Keratinocyte (primary cell): Measurements from ENCODE around the gene PCGF5. TPM values are rescaled to one million over a fixed set of nuclear protein-coding genes. Genes with fewer than 3 reads are reported as not detected.

Experiments used
- DNase-seq: peaks from one replicate; pipeline ENCODE4 v3.0.0-alpha.2; 2011; ENCODE audit warnings: low read depth, missing footprints, low spot score
- FAIRE-seq: peaks from 2 replicates; lab custom pipeline; 2011; peaks lifted over from hg19 to GRCh38; lab: Jason Lieb, UNC
- H2AFZ ChIP-seq: 2 replicates; pipeline ENCODE4 v1.6.0; 2012; ENCODE audit warnings: low read length, control low read depth, inconsistent platforms; ENCODE audit not compliant: control insufficient read depth
- H3K27ac ChIP-seq: 2 replicates; pipeline ENCODE4 v1.5.1; 2011; ENCODE audit warnings: low read length; ENCODE audit not compliant: control insufficient read depth, insufficient read depth
- H3K27me3 ChIP-seq: 3 replicates; pipeline ENCODE4 v1.6.0; 2011; ENCODE audit warnings: low read length; ENCODE audit not compliant: control insufficient read depth, insufficient read depth; ENCODE audit errors: extremely low read depth
- H3K36me3 ChIP-seq, 2 experiments: 2 replicates in 1 of 2; 3 replicates in 1 of 2; pipeline ENCODE4 v1.5.1; 2011; ENCODE audit warnings: low read length in 2 of 2, mild to moderate bottlenecking in 1 of 2; ENCODE audit not compliant: control insufficient read depth in 2 of 2, insufficient read depth in 2 of 2; ENCODE audit errors: extremely low read depth in 1 of 2
- H3K4me1 ChIP-seq: 3 replicates; pipeline ENCODE4 v1.5.1; 2011; ENCODE audit warnings: low read length; ENCODE audit not compliant: control insufficient read depth, insufficient read depth; ENCODE audit errors: extremely low read depth
- H3K4me2 ChIP-seq: 3 replicates; pipeline ENCODE4 v1.6.0; 2011; ENCODE audit warnings: low read depth, low read length; ENCODE audit not compliant: control insufficient read depth, insufficient read depth; ENCODE audit errors: extremely low read depth
- H3K4me3 ChIP-seq, 3 experiments: fragments of 200-600 bp in 1 of 3; sonication (generic) in 1 of 3; 2 replicates in 2 of 3; 3 replicates in 1 of 3; pipeline ENCODE4 v1.5.1; 2011 to 2016; ENCODE audit warnings: low read length in 3 of 3, mild to moderate bottlenecking in 3 of 3, control low read depth in 2 of 3, inconsistent platforms in 1 of 3, low read depth in 1 of 3, mixed read lengths in 1 of 3, mixed run types in 1 of 3, moderate library complexity in 1 of 3; ENCODE audit not compliant: control insufficient read depth in 2 of 3, insufficient read depth in 2 of 3; ENCODE audit errors: extremely low read depth in 1 of 3
- H3K79me2 ChIP-seq: 2 replicates; pipeline ENCODE4 v1.6.0; 2012; ENCODE audit warnings: low read length; ENCODE audit not compliant: control insufficient read depth, insufficient read depth
- H3K9ac ChIP-seq: 3 replicates; pipeline ENCODE4 v1.6.0; 2011; ENCODE audit warnings: low read length; ENCODE audit not compliant: control insufficient read depth, insufficient read depth; ENCODE audit errors: extremely low read depth
- H3K9me1 ChIP-seq: 3 replicates; pipeline ENCODE4 v1.6.0; 2011; ENCODE audit warnings: low read length; ENCODE audit not compliant: control insufficient read depth, insufficient read depth; ENCODE audit errors: extremely low read depth
- H3K9me3 ChIP-seq: 2 replicates; pipeline ENCODE4 v1.5.1; 2012; ENCODE audit warnings: low read depth, low read length; ENCODE audit not compliant: control insufficient read depth
- H4K20me1 ChIP-seq: 3 replicates; pipeline ENCODE4 v1.6.0; 2011; ENCODE audit warnings: low read length; ENCODE audit not compliant: control insufficient read depth, insufficient read depth; ENCODE audit errors: extremely low read depth
- EZH2 ChIP-seq: IDR thresholded peaks from one replicate; pipeline ENCODE4 v1.6.1; 2012; ENCODE audit warnings: inconsistent platforms, mild to moderate bottlenecking, low read length, moderate library complexity
- dilution Hi-C: fragments of 300-500 bp; cut with MboI; formaldehyde crosslinking; loops from one replicate; pipeline ENCODE4 v1.7.0; 2020; ENCODE audit warnings: low sequenced_read_pairs; ENCODE audit not compliant: extremely low pct_ligation_motif_present
- polyA plus RNA-seq, 5 experiments: library from polyadenylated mRNA; depleted of rRNA in 3 of 5; stranded (reverse) in 3 of 5; stranded (forward) in 1 of 5; unstranded in 1 of 5; fragments of >200 nt; gene quantifications; 1 replicate in 1 of 5; 2 replicates in 3 of 5; 3 replicates in 1 of 5; pipeline versions ENCODE4 v1.2.1 to v1.2.3, GENCODE V29; 2011 to 2012; ENCODE audit warnings: missing spikeins in 2 of 5, low read depth in 1 of 5, low replicate concordance in 1 of 5
- TF ChIP-seq, protein P1 (sequence below), 3 experiments: IDR thresholded peaks in 1 of 3; conservative IDR thresholded peaks in 1 of 3; optimal IDR thresholded peaks in 1 of 3; 2 replicates in 2 of 3; 3 replicates in 1 of 3; pipeline versions ENCODE3 to v1.5.1; 2011; ENCODE audit warnings: low read length in 3 of 3, mild to moderate bottlenecking in 3 of 3, moderate library complexity in 2 of 3, control low read depth in 1 of 3, inconsistent platforms in 1 of 3; ENCODE audit not compliant: insufficient read depth in 2 of 3; ENCODE audit errors: extremely low read depth in 1 of 3

PCGF5 gene
- polyA plus RNA-seq, 1 donor (not counting 4 experiments of a cell fraction or from before 2014, with no cell fraction given), result 13.9 TPM

DNA sequence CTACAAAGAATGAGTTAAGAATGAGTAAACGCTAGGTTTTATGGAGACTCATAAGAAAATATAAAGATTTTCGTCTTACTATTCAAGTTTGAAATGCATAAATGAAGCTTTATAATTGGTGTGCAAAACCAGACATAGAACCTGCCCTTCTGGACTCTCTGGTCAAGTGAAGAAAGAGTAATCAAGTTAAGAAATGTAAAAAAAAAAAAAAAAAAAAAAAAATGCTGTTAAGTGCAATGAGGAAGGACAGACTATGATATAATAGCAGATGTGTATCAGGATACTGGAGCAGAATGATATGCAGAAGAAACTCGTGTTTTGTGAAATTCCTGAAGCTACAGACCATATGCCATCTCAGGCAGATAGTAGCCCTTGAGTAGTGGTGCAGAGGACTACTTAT, 5.6 kb downstream of the PCGF5 start:
- Histone ChIP-seq H3K4me3 (no peak overlapping the region), H2AFZ (no peak overlapping the region), H3K27me3 (no peaks in the 10 kb centered on the region), H3K79me2 (no peaks in the 10 kb centered on the region), H3K4me1 (peaks cover 6% of the 10 kb centered on the region), H4K20me1 (no peaks in the 10 kb centered on the region), H3K36me3 (peaks cover 0 to 3% of the 10 kb centered on the region in 2 experiments), H3K9me3 (no peaks in the 10 kb centered on the region), H3K9me1 (no peaks in the 10 kb centered on the region), H3K9ac (no peak overlapping the region), H3K27ac (no peak overlapping the region), H3K4me2 (no peak overlapping the region)
- DNase-seq, result no peak
- FAIRE-seq, result no peak
- dilution Hi-C loops, result no loop called here
- TF ChIP-seq, protein P1, sequence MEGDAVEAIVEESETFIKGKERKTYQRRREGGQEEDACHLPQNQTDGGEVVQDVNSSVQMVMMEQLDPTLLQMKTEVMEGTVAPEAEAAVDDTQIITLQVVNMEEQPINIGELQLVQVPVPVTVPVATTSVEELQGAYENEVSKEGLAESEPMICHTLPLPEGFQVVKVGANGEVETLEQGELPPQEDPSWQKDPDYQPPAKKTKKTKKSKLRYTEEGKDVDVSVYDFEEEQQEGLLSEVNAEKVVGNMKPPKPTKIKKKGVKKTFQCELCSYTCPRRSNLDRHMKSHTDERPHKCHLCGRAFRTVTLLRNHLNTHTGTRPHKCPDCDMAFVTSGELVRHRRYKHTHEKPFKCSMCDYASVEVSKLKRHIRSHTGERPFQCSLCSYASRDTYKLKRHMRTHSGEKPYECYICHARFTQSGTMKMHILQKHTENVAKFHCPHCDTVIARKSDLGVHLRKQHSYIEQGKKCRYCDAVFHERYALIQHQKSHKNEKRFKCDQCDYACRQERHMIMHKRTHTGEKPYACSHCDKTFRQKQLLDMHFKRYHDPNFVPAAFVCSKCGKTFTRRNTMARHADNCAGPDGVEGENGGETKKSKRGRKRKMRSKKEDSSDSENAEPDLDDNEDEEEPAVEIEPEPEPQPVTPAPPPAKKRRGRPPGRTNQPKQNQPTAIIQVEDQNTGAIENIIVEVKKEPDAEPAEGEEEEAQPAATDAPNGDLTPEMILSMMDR (optimal IDR thresholded peaks at IDR 0.05 in 1 of 3, IDR thresholded peaks at IDR 0.05 in 1 of 3, conservative IDR thresholded peaks at IDR 0.05 in 1 of 3; ENCODE audit: extremely low read depth in 1 of 3, insufficient read depth in 2 of 3, low read length in 3 of 3), result no peak
- no peak for TF ChIP-seq EZH2

DNA sequence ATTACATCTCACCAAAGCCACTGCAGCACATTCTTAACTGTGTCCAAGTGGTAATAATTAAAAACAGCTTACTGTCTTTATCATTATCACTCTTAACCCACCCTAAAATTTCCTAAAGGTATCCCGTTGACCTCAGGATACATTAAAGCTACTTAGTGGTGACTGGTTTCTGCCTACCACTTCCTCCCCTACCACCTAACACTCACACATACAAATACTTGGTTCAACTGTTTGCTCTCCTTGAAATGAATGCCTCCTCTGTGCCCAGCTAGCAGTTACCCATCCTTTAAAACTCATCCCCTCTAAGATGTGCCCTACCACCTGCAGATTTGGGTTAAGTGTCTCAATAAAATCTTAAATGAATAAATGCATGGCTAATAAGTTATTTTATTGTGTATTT, 7.1 kb downstream of the PCGF5 start:
- H3K36me3 ChIP-seq, result peaks cover 0 to 3% of the 10 kb centered on the region in 2 experiments
- no peaks in the 10 kb centered on the region for H3K79me2 ChIP-seq
- H3K4me2 ChIP-seq, result no peak overlapping the region
- H2AFZ ChIP-seq, result no peak overlapping the region
- no peak overlapping the region for H3K4me3 ChIP-seq
- H3K9me3 ChIP-seq, result no peaks in the 10 kb centered on the region
- no peaks in the 10 kb centered on the region for H3K27me3 ChIP-seq
- H3K9me1 ChIP-seq, result no peaks in the 10 kb centered on the region
- TF ChIP-seq EZH2, result no peak
- TF ChIP-seq, protein P1 (optimal IDR thresholded peaks at IDR 0.05 in 1 of 3, IDR thresholded peaks at IDR 0.05 in 1 of 3, conservative IDR thresholded peaks at IDR 0.05 in 1 of 3; ENCODE audit: extremely low read depth in 1 of 3, insufficient read depth in 2 of 3, low read length in 3 of 3), result no peak
- H4K20me1 ChIP-seq, result no peaks in the 10 kb centered on the region
- dilution Hi-C loops, result no loop called here
- DNase-seq (no peak), FAIRE-seq (no peak)
- H3K27ac ChIP-seq, result no peak overlapping the region
- H3K9ac ChIP-seq, result no peak overlapping the region
- H3K4me1 ChIP-seq, result no peaks in the 10 kb centered on the region
